HepG2 (cell line): ENCODE results near the gene CASKIN2.

Source experiments
- EP300 ChIP-seq, 3 experiments: sonication (generic) in 1 of 3; formaldehyde crosslinking in 1 of 3; IDR thresholded peaks; 2 replicates each; pipeline versions ENCODE4 v1.5.1 to v1.6.1; 2011 to 2020; ENCODE audit warnings: low read depth in 2 of 3, low read length in 2 of 3, borderline replicate concordance in 1 of 3, improper control_type of control experiment in 1 of 3, mild to moderate bottlenecking in 1 of 3, missing genetic modification reagents in 1 of 3, moderate library complexity in 1 of 3
- TF ChIP-seq, protein P1 (sequence below): sonication (generic); formaldehyde crosslinking; IDR thresholded peaks from 2 replicates; pipeline ENCODE4 v1.5.0; 2020; ENCODE audit warnings: mild to moderate bottlenecking, missing genetic modification reagents

DNA sequence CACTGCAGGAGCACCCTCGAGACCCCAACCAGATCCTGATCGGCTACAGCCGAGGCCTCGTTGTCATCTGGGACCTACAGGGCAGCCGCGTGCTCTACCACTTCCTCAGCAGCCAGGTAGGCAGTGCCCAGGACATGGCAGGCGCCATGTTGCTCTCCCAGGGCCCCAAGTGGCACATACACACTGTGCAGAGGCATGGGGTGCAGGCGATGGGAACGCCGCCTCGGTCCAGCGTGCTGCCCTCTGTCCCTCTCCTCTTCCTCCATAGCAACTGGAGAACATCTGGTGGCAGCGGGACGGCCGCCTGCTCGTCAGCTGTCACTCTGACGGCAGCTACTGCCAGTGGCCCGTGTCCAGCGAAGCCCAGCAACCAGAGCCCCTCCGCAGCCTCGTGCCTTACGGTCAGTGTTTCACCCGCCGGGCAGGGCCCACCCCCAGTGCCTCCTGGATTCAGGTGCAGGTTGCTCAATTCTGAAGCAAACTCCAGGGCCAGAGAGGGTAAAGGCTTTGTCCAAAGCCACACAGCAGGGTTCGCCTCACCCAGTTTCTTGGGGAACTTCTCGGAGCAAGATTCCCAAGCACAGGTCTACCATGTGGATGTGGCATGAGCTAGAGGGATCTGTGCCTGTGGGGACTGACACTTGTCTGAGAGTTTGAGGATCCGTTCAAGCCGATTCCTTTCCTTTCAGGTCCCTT is 47.9 kb upstream of the CASKIN2 start:
- TF ChIP-seq EP300 (IDR thresholded peaks at IDR 0.05; ENCODE audit: low read depth in 2 of 2, low read length in 2 of 2): no peak
- TF ChIP-seq EP300 (CRISPR knock-in tag; IDR thresholded peaks at IDR 0.05; ENCODE audit: borderline replicate concordance): no peak
- TF ChIP-seq, protein P1, sequence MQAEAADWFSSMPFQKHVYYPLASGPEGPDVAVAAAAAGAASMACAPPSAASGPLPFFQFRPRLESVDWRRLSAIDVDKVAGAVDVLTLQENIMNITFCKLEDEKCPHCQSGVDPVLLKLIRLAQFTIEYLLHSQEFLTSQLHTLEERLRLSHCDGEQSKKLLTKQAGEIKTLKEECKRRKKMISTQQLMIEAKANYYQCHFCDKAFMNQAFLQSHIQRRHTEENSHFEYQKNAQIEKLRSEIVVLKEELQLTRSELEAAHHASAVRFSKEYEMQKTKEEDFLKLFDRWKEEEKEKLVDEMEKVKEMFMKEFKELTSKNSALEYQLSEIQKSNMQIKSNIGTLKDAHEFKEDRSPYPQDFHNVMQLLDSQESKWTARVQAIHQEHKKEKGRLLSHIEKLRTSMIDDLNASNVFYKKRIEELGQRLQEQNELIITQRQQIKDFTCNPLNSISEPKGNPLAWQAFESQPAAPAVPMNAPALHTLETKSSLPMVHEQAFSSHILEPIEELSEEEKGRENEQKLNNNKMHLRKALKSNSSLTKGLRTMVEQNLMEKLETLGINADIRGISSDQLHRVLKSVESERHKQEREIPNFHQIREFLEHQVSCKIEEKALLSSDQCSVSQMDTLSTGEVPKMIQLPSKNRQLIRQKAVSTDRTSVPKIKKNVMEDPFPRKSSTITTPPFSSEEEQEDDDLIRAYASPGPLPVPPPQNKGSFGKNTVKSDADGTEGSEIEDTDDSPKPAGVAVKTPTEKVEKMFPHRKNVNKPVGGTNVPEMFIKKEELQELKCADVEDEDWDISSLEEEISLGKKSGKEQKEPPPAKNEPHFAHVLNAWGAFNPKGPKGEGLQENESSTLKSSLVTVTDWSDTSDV (CRISPR knock-in tag): no peak
